PC-3 (cell line): ENCODE results near the gene PACRG. TPM values are rescaled to one million over a fixed set of nuclear protein-coding genes. Genes with fewer than 3 reads are reported as not detected.

Source experiments
- ATAC-seq: fragments of 200-7000 bp; cut with Tn5 transposase; 2 replicates; pipeline ENCODE4 v1.9.1; 2020; ENCODE audit warnings: mild to moderate bottlenecking, moderate library complexity
- BruUV-seq: library from RNA; stranded (reverse); fragments of 400-500 nt; replicated peaks from 2 replicates; lab custom pipeline; 2021; lab: Mats Ljungman, UMichigan
- CTCF ChIA-PET: fragments of 300-600 bp; sonication (Branson Sonifier 250); formaldehyde crosslinking; loops from one replicate; lab custom pipeline; 2022; ENCODE audit warnings: antibody characterized with exemption; lab: Charles Lee
- POLR2A ChIA-PET: fragments of 300-600 bp; sonication (Branson Sonifier 250); formaldehyde crosslinking; loops from one replicate; lab custom pipeline; 2022; ENCODE audit warnings: antibody characterized with exemption; ENCODE audit not compliant: unreplicated experiment; lab: Charles Lee
- DNase-seq: peaks from one replicate; pipeline ENCODE4 v3.0.0-alpha.2; 2015
- H2AFZ ChIP-seq: fragments of 300-600 bp; sonication (generic); 2 replicates; pipeline ENCODE4 v1.6.0; 2016; ENCODE audit warnings: antibody characterized with exemption, low read length
- H3F3A ChIP-seq: fragments of 300-600 bp; sonication (generic); one replicate; pipeline ENCODE4 v1.6.0; 2017; ENCODE audit warnings: antibody characterized with exemption, low read length, control low read depth, mild to moderate bottlenecking; ENCODE audit not compliant: unreplicated experiment
- H3K27ac ChIP-seq: fragments of 300-600 bp; sonication (generic); 2 replicates; pipeline ENCODE4 v1.5.1; 2016; ENCODE audit warnings: mild to moderate bottlenecking, low read length
- H3K27me3 ChIP-seq: fragments of 300-600 bp; sonication (generic); 2 replicates; pipeline ENCODE4 v1.6.1; 2016; ENCODE audit warnings: low read length, mixed read lengths
- H3K36me3 ChIP-seq: fragments of 300-600 bp; sonication (generic); 2 replicates; pipeline ENCODE4 v1.6.1; 2016; ENCODE audit warnings: low read depth, mixed run types, low read length, mixed read lengths
- H3K4me1 ChIP-seq: fragments of 300-600 bp; sonication (generic); 2 replicates; pipeline ENCODE4 v1.5.1; 2016; ENCODE audit warnings: low read length; ENCODE audit not compliant: insufficient read depth
- H3K4me2 ChIP-seq: fragments of 300-600 bp; sonication (generic); 2 replicates; pipeline ENCODE4 v1.6.0; 2016; ENCODE audit warnings: low read length
- H3K4me3 ChIP-seq: fragments of 300-600 bp; sonication (generic); 2 replicates; pipeline ENCODE4 v1.5.1; 2016; ENCODE audit warnings: mild to moderate bottlenecking, low read length, mixed read lengths
- H3K79me2 ChIP-seq: fragments of 300-600 bp; sonication (generic); 2 replicates; pipeline ENCODE4 v1.6.1; 2017; ENCODE audit warnings: low read length, mixed read lengths
- H3K9ac ChIP-seq: fragments of 300-600 bp; sonication (generic); 2 replicates; pipeline ENCODE4 v1.6.0; 2016; ENCODE audit warnings: mild to moderate bottlenecking, low read length
- H3K9me2 ChIP-seq: fragments of 300-600 bp; sonication (generic); replicated peaks from 2 replicates; pipeline ENCODE4 v1.6.1; 2016; ENCODE audit warnings: mixed run types, low read length, mixed read lengths
- H3K9me3 ChIP-seq: fragments of 300-600 bp; sonication (generic); 2 replicates; pipeline ENCODE4 v1.6.1; 2016; ENCODE audit warnings: low read length, mixed read lengths
- H4K20me1 ChIP-seq: fragments of 300-600 bp; sonication (generic); 2 replicates; pipeline ENCODE4 v1.6.1; 2016; ENCODE audit warnings: low read length, mixed read lengths
- EZH2 ChIP-seq: fragments of 300-600 bp; sonication (generic); IDR thresholded peaks from one replicate; pipeline ENCODE4 v1.6.1; 2017; ENCODE audit warnings: antibody characterized with exemption, mild to moderate bottlenecking, low read length; ENCODE audit not compliant: unreplicated experiment
- EZH2phosphoT487 ChIP-seq: fragments of 300-600 bp; sonication (generic); IDR thresholded peaks from 2 replicates; pipeline ENCODE4 v1.6.1; 2018; ENCODE audit warnings: mild to moderate bottlenecking, antibody characterized with exemption, low read length, borderline replicate concordance
- intact Hi-C: fragments of 100-400 bp; cut with micrococcal nuclease; formaldehyde crosslinking; loops from 2 replicates; pipeline ENCODE4 v1.9.0; 2023
- total RNA-seq: library from RNA; depleted of rRNA; stranded (reverse); fragments of >200 nt; gene quantifications from 2 replicates; pipeline ENCODE4 v1.2.3, GENCODE V29; 2014
- TF ChIP-seq, protein P1 (sequence below): fragments of 300-600 bp; sonication (generic); conservative IDR thresholded peaks from 2 replicates; pipeline ENCODE4 v1.5.1; 2017; ENCODE audit warnings: antibody characterized with exemption, low read depth, mild to moderate bottlenecking, low read length

PACRG gene
- total RNA-seq, 1 experiment from 2014 or later: not detected

GRCh38 chr6:163170294-163170883, 442.6 kb downstream of the PACRG start:
- intact Hi-C loops: loop anchor here (10.0 kb wide), 1 partner anchor 1754 kb away; no protein-coding TSS in a partner anchor

DNA sequence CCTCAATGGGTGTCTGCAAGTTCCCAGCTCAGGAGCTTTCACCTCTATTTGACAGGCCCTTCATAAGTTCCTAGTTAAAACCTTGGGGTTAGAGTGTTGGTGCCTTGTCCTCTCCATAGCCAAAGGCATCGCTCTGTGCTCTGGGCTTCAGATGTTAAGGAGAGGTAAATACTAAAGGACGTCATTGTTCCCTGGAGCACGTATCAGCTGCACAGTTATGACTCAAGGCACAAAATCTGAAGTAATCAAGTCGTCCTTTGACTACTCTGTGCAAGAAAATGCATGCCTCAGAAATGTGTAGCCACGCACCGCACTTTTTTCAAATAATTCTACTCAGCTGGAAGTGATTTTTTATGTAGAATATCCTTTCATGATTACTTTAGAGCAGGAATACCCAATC, 446.0 kb downstream of the PACRG start:
- ATAC-seq (no peak), DNase-seq (no peak)
- H3K27ac ChIP-seq: no peak overlapping the region
- no peak overlapping the region for H3K4me2 ChIP-seq
- no peak overlapping the region for H3K4me3 ChIP-seq
- H3K36me3 ChIP-seq: no peaks in the 10 kb centered on the region
- CTCF ChIA-PET: no interaction called here
- no peaks in the 10 kb centered on the region for H3K27me3 ChIP-seq
- H3F3A ChIP-seq: no peaks in the 10 kb centered on the region
- no peaks in the 10 kb centered on the region for H3K9me3 ChIP-seq
- BruUV-seq: no TSS peak
- no peaks in the 10 kb centered on the region for H3K4me1 ChIP-seq
- no peaks in the 10 kb centered on the region for H4K20me1 ChIP-seq
- no peak overlapping the region for H2AFZ ChIP-seq
- POLR2A ChIA-PET: no interaction called here
- H3K9me2 ChIP-seq: no peaks in the 10 kb centered on the region
- TF ChIP-seq EZH2phosphoT487: no peak
- no peak for TF ChIP-seq EZH2
- TF ChIP-seq, protein P1, sequence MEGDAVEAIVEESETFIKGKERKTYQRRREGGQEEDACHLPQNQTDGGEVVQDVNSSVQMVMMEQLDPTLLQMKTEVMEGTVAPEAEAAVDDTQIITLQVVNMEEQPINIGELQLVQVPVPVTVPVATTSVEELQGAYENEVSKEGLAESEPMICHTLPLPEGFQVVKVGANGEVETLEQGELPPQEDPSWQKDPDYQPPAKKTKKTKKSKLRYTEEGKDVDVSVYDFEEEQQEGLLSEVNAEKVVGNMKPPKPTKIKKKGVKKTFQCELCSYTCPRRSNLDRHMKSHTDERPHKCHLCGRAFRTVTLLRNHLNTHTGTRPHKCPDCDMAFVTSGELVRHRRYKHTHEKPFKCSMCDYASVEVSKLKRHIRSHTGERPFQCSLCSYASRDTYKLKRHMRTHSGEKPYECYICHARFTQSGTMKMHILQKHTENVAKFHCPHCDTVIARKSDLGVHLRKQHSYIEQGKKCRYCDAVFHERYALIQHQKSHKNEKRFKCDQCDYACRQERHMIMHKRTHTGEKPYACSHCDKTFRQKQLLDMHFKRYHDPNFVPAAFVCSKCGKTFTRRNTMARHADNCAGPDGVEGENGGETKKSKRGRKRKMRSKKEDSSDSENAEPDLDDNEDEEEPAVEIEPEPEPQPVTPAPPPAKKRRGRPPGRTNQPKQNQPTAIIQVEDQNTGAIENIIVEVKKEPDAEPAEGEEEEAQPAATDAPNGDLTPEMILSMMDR: no peak
- H3K9ac ChIP-seq: no peak overlapping the region
- intact Hi-C loops: loop anchor here (10.0 kb wide), 1 partner anchor 1751 kb away; no protein-coding TSS in a partner anchor
- H3K79me2 ChIP-seq: no peaks in the 10 kb centered on the region

More at GRCh38 chr6:163170294-163170883, 442.6 kb downstream of the PACRG start:
- no peaks in the 10 kb centered on the region for H3K36me3 ChIP-seq
- ATAC-seq (no peak), DNase-seq (peak; percentile 33)
- no peaks in the 10 kb centered on the region for H3K79me2 ChIP-seq
- no TSS peak for BruUV-seq
- TF ChIP-seq, protein P1: peak; percentile 72
- TF ChIP-seq EZH2phosphoT487: no peak
- H3K27me3 ChIP-seq: no peaks in the 10 kb centered on the region
- POLR2A ChIA-PET: no interaction called here
- H3K9me2 ChIP-seq: no peaks in the 10 kb centered on the region
- no peaks in the 10 kb centered on the region for H3K4me1 ChIP-seq
- no peaks in the 10 kb centered on the region for H4K20me1 ChIP-seq
- CTCF ChIA-PET: no interaction called here
- H3K4me2 ChIP-seq: no peak overlapping the region
- H3K9me3 ChIP-seq: no peaks in the 10 kb centered on the region
- H3F3A ChIP-seq: no peaks in the 10 kb centered on the region
- H2AFZ ChIP-seq: peak overlapping the region; percentile 30
- H3K9ac ChIP-seq: no peak overlapping the region
- no peak overlapping the region for H3K27ac ChIP-seq
- H3K4me3 ChIP-seq: no peak overlapping the region

GRCh38 chr6:163175301-163175700, 447.5 kb downstream of the PACRG start:
- Histone ChIP-seq H3K9ac (no peak overlapping the region), H3K79me2 (no peaks in the 10 kb centered on the region)
- BruUV-seq: no TSS peak

More at GRCh38 chr6:163175301-163175700, 447.5 kb downstream of the PACRG start:
- TF ChIP-seq, protein P1: no peak
- TF ChIP-seq EZH2phosphoT487 (no peak), EZH2 (no peak)
- Histone ChIP-seq H3F3A (no peaks in the 10 kb centered on the region), H3K4me1 (no peaks in the 10 kb centered on the region), H3K4me3 (no peak overlapping the region), H3K4me2 (no peak overlapping the region), H3K9me2 (no peaks in the 10 kb centered on the region), H3K36me3 (no peaks in the 10 kb centered on the region), H3K27me3 (no peaks in the 10 kb centered on the region), H4K20me1 (no peaks in the 10 kb centered on the region), H3K27ac (no peak overlapping the region), H2AFZ (no peak overlapping the region), H3K9me3 (no peaks in the 10 kb centered on the region)
- no peak for DNase-seq
- POLR2A ChIA-PET: no interaction called here
- CTCF ChIA-PET: no interaction called here
- intact Hi-C loops: loop anchor here (10.0 kb wide), 1 partner anchor 1750 kb away; no protein-coding TSS in a partner anchor
- no peak for ATAC-seq
